MM.1S (cell line): ENCODE data around the gene HECTD4.

ENCODE experiments used
- DNase-seq: peaks from one replicate; pipeline ENCODE4 v3.0.0-alpha.2; 2015
- H2AFZ ChIP-seq: fragments of 300-600 bp; sonication (generic); 2 replicates; pipeline ENCODE4 v1.6.0; 2016; ENCODE audit warnings: antibody characterized with exemption, low read length
- H3F3A ChIP-seq: fragments of 300-600 bp; sonication (generic); 2 replicates; pipeline ENCODE4 v1.6.1; 2016; ENCODE audit warnings: mild to moderate bottlenecking, antibody characterized with exemption, low read length, moderate library complexity, mixed read lengths; ENCODE audit not compliant: insufficient read depth
- H3K27ac ChIP-seq: fragments of 300-600 bp; sonication (generic); 2 replicates; pipeline ENCODE4 v1.5.1; 2016; ENCODE audit warnings: mild to moderate bottlenecking, low read length
- H3K27me3 ChIP-seq: fragments of 300-600 bp; sonication (generic); replicated peaks from 2 replicates; pipeline ENCODE4 v1.6.0; 2016; ENCODE audit warnings: low read length; ENCODE audit not compliant: insufficient read depth
- H3K36me3 ChIP-seq: fragments of 300-600 bp; sonication (generic); replicated peaks from 2 replicates; pipeline ENCODE4 v1.6.1; 2016; ENCODE audit warnings: mild to moderate bottlenecking, low read length, mixed read lengths; ENCODE audit not compliant: insufficient read depth
- H3K4me1 ChIP-seq: fragments of 300-600 bp; sonication (generic); 2 replicates; pipeline ENCODE4 v1.6.1; 2016; ENCODE audit warnings: low read length, mixed read lengths
- H3K4me2 ChIP-seq: fragments of 300-600 bp; sonication (generic); 2 replicates; pipeline ENCODE4 v1.6.0; 2016; ENCODE audit warnings: low read depth, low read length
- H3K4me3 ChIP-seq: fragments of 300-600 bp; sonication (generic); 2 replicates; pipeline ENCODE4 v1.5.1; 2016; ENCODE audit warnings: low read length, mixed read lengths
- H3K79me2 ChIP-seq: fragments of 300-600 bp; sonication (generic); 2 replicates; pipeline ENCODE4 v1.6.1; 2016; ENCODE audit warnings: mixed run types, low read length, mixed read lengths
- H3K9ac ChIP-seq: fragments of 300-600 bp; sonication (generic); 2 replicates; pipeline ENCODE4 v1.6.1; 2016; ENCODE audit warnings: low read length, mixed read lengths
- H3K9me2 ChIP-seq: fragments of 300-600 bp; sonication (generic); replicated peaks from 2 replicates; pipeline ENCODE4 v1.6.1; 2016; ENCODE audit warnings: mild to moderate bottlenecking, low read length, mixed read lengths; ENCODE audit not compliant: insufficient read depth
- H3K9me3 ChIP-seq: fragments of 300-600 bp; sonication (generic); replicated peaks from 2 replicates; pipeline ENCODE4 v1.6.1; 2016; ENCODE audit warnings: mild to moderate bottlenecking, low read length, mixed read lengths; ENCODE audit not compliant: insufficient read depth
- H4K20me1 ChIP-seq: fragments of 300-600 bp; sonication (generic); 2 replicates; pipeline ENCODE4 v1.6.1; 2016; ENCODE audit warnings: mild to moderate bottlenecking, low read length, moderate library complexity, mixed read lengths; ENCODE audit not compliant: insufficient read depth
- CTCF ChIP-seq: fragments of 300-600 bp; sonication (generic); IDR thresholded peaks from 2 replicates; pipeline ENCODE4 v1.5.1; 2016; ENCODE audit warnings: antibody characterized with exemption, low read length, mixed read lengths
- EZH2 ChIP-seq: fragments of 300-600 bp; sonication (generic); optimal IDR thresholded peaks from 2 replicates; pipeline ENCODE3; 2017; ENCODE audit warnings: low read depth, mild to moderate bottlenecking, antibody characterized with exemption, low read length, mixed read lengths
- EZH2phosphoT487 ChIP-seq: fragments of 300-600 bp; sonication (generic); IDR thresholded peaks from 2 replicates; pipeline ENCODE4 v1.6.1; 2018; ENCODE audit warnings: antibody characterized with exemption, low read length

Gene HECTD4

GRCh38 chr12:112134731-112135130 is 247.5 kb downstream of the HECTD4 start:
- TF ChIP-seq EZH2phosphoT487: no peak
- no peak for TF ChIP-seq CTCF
- TF ChIP-seq EZH2: no peak
- Histone ChIP-seq H3K4me3 (no peak overlapping the region), H3K27ac (no peak overlapping the region), H3K79me2 (peaks cover 21% of the 10 kb centered on the region), H3K4me2 (no peak overlapping the region), H3K4me1 (peaks cover 11% of the 10 kb centered on the region), H4K20me1 (peaks cover 2% of the 10 kb centered on the region; the same call in 1 of the 2 replicates), H3K9me2 (no peaks in the 10 kb centered on the region), H2AFZ (no peak overlapping the region), H3K36me3 (no peaks in the 10 kb centered on the region), H3K9me3 (no peaks in the 10 kb centered on the region), H3K9ac (no peak overlapping the region), H3F3A (peaks cover 6% of the 10 kb centered on the region), H3K27me3 (no peaks in the 10 kb centered on the region)
- DNase-seq: no peak

GRCh38 chr12:112133418-112133817 is 248.8 kb downstream of the HECTD4 start:
- Histone ChIP-seq H3K4me1 (peaks cover 11% of the 10 kb centered on the region), H2AFZ (no peak overlapping the region), H3F3A (peaks cover 6% of the 10 kb centered on the region), H3K4me3 (no peak overlapping the region), H3K27ac (no peak overlapping the region), H4K20me1 (peaks cover 2% of the 10 kb centered on the region; the same call in 1 of the 2 replicates), H3K36me3 (no peaks in the 10 kb centered on the region), H3K79me2 (peaks cover 21% of the 10 kb centered on the region), H3K27me3 (no peaks in the 10 kb centered on the region), H3K9ac (no peak overlapping the region), H3K9me3 (no peaks in the 10 kb centered on the region), H3K9me2 (no peaks in the 10 kb centered on the region), H3K4me2 (no peak overlapping the region)
- no peak for DNase-seq
- no peak for TF ChIP-seq CTCF
- TF ChIP-seq EZH2phosphoT487: no peak
- TF ChIP-seq EZH2: no peak

GRCh38 chr12:112131686-112132085 is 250.5 kb downstream of the HECTD4 start:
- no peak overlapping the region for H3K27ac ChIP-seq

More at GRCh38 chr12:112131686-112132085, 250.5 kb downstream of the HECTD4 start:
- Histone ChIP-seq H3K4me2 (no peak overlapping the region), H3K9me2 (no peaks in the 10 kb centered on the region), H3F3A (peaks cover 6% of the 10 kb centered on the region), H4K20me1 (peaks cover 2% of the 10 kb centered on the region; the same call in 1 of the 2 replicates), H2AFZ (no peak overlapping the region), H3K4me1 (peaks cover 11% of the 10 kb centered on the region), H3K9ac (no peak overlapping the region), H3K36me3 (no peaks in the 10 kb centered on the region), H3K27me3 (no peaks in the 10 kb centered on the region), H3K4me3 (no peak overlapping the region), H3K79me2 (peaks cover 21% of the 10 kb centered on the region), H3K9me3 (no peaks in the 10 kb centered on the region)
- no peak for DNase-seq
- TF ChIP-seq EZH2 (no peak), EZH2phosphoT487 (no peak), CTCF (no peak)
